Stimulated activated CD8-positive, alpha-beta memory T cell treated with anti-CD3 and anti-CD28 coated beads, Interleukin-12 subunit alpha, Interleukin-12 subunit beta, amount 100 ng/mL, for 4 hours (primary cell): ENCODE results near the gene POU6F2.

Experiments
- DNase-seq: peaks from one replicate; pipeline ENCODE4 v3.0.0-alpha.2; 2020; ENCODE audit warnings: low read depth

The POU6F2 gene

GRCh38 chr7:39259391-39260003 lies 281.8 kb downstream of the POU6F2 start:
- DNase-seq, result no peak

DNA sequence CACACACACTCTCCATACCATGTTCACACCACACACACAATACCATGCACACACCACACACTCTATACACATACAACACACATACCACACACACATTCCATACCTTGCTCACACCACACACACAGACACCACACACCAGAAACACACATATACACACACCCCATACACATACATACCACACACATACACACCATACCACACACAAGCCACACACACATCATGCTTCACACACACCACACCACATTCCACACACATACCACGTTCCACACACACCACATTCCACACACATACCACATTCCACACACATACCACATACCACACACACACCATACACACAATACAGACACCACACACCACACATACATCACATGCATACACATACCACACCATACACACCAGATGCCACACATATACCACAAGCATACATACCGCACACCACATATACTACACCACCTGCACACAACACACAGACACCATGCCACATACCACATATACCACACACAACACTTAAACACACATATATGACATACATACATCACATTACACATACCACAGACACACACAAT lies 282.7 kb downstream of the POU6F2 start:
- no peak for DNase-seq

- DNase-seq, result no peak
Observed at GRCh38 chr7:39261771-39262170, 284.1 kb downstream of the POU6F2 start.

DNA sequence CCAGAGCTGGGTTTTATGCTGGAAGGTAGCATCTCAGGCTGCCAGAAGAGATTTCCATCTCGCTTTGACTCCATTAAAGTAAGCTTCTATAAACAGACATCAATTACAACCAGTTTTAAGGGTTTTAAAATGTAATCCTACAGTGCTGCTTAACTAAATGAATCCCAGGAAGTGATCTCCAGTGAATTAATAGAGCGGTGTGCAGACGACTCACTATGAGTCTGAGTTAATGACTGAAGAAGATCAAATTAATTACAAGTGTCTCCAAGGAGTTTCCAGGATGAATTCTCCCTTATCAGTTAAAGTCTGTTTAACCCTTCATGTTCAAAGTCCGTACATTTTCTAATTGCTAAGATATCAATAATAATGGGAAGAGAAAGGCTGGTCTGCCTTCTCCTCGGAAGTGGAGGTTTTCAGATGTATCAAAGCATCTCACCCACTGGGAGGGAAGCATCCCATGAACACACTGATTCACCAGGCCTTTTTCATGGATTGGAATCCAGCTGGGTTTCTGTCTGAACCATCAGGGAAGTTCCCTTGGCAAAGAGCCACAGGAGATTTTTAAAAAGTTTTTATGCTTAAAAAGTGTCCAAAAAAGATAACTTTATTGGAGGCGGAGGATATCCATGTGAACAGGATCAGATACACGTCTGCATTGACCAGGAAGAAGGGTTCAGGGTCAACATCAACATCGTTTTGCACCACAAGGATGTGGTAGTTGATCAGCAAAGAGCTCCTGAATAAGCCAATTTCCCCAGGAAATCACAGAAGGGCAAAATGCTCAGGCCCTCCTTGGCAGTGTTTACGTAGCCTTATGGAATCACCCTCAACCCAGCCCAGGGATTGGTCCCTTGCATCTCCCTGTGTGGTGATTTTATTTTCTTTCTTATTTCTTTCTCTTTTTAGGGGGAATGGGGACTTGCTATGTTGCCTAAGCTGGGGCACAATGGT lies 288.2 kb downstream of the POU6F2 start:
- DNase-seq, result no peak

DNA sequence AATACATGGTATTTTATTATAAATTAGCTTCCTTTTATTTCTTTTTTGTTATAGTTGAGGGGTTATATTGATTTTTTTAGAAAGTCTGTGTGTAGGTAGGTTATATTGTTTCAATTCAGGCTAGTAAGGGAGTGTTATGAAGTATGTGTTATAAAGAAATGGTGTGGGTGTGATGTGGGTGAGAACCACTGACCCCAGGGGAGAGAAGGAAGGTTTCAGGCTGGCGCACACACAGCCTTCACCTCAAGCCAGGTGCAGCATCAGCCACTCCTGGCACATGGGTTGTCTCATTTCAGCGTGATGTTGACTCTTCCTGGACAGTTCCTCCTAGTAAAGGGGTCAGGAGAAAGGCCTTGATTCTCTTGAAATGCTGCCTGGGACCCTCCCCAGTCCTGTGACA lies 291.3 kb downstream of the POU6F2 start:
- DNase-seq, result no peak

DNA sequence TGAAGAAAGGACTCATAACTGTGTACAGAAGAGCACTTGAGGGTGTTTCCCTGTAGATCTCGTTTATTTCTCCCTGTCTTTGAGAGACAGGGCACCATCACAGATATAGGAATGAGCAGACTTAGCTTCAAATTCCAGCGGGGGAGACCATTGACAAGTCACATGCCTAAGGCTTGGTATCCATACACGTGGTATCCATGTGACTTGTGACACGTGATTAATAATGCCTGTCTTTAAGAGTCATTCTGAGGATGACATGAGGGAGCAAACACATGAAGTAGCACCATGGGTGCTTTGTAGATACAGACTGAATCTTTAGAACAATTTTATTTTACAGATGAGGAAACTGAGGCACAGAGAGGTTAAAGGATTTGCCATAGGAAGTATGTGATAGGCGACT lies 292.3 kb downstream of the POU6F2 start:
- no peak for DNase-seq

- DNase-seq, result no peak
Observed at GRCh38 chr7:39271402-39271801, 293.7 kb downstream of the POU6F2 start.

GRCh38 chr7:39272111-39272510 lies 294.4 kb downstream of the POU6F2 start:
- DNase-seq, result no peak

DNA sequence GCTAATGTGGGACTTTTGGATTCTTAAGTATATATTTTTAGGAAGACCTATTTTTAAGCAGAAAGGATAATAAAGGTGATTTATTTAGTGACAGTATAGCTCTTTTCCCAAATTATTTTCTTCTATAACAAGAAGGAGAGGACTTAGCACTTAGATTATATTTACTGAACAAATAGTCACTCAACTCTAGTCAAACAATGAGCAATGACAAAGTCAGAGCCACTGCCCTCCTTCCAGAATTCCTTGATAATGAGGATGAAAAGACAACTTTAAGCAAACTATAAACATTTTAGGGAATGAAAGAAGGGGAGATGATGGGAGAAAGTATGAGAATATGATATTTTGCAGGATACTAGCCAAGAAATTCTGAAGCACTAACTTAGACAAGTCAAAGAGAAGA lies 295.0 kb downstream of the POU6F2 start:
- DNase-seq, result no peak

- no peak for DNase-seq
Observed at GRCh38 chr7:39280337-39280736, 302.6 kb downstream of the POU6F2 start.

- DNase-seq, result no peak
Observed at GRCh38 chr7:39285256-39285655, 307.5 kb downstream of the POU6F2 start.

GRCh38 chr7:39288303-39288702 lies 310.6 kb downstream of the POU6F2 start:
- no peak for DNase-seq

GRCh38 chr7:39291628-39292410 lies 314.1 kb downstream of the POU6F2 start:
- no peak for DNase-seq

GRCh38 chr7:39293056-39293823 lies 315.5 kb downstream of the POU6F2 start:
- no peak for DNase-seq

DNA sequence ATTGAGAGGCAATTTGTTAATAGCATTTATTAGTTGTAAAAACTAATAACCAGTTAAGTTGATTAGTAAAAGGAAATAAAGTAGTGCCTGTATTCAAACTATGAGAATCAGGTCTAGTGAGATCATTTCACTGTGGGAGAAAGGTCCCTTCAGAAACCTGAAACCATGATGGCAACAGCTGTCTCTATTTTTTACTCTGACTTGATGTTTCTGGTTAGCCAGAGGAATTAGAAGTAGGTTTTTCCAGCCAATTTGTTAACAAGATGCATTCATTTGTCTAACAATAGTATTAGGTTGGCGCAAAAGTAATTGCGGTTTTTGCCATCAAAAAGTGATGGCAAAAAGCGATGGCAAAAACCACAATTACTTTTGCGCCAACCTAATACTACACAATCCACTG lies 316.3 kb downstream of the POU6F2 start:
- DNase-seq, result no peak

GRCh38 chr7:39295796-39296195 lies 318.1 kb downstream of the POU6F2 start:
- no peak for DNase-seq

GRCh38 chr7:39299695-39300094 lies 322.0 kb downstream of the POU6F2 start:
- DNase-seq, result no peak

DNA sequence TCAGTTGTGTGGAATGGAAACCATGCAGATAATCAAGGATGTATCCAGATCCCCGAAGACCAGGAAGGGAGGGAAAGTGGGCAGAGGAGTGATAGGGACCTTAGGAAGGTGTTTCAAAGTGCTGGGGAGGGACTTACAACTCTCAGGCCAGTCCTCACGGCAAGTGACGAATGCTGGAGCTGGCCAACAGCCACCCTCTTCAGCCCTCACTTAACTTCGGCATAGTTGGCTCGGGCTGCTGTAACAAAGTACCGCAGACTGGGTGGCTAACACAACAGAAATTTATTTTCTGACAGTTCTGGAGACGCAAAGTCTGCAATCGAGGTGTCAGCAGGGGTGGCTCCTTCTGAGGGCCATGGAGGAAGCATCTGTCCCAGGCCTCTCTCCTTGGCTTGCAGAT lies 322.6 kb downstream of the POU6F2 start:
- no peak for DNase-seq

- DNase-seq, result no peak
Observed at GRCh38 chr7:39301543-39301942, 323.8 kb downstream of the POU6F2 start.

DNA sequence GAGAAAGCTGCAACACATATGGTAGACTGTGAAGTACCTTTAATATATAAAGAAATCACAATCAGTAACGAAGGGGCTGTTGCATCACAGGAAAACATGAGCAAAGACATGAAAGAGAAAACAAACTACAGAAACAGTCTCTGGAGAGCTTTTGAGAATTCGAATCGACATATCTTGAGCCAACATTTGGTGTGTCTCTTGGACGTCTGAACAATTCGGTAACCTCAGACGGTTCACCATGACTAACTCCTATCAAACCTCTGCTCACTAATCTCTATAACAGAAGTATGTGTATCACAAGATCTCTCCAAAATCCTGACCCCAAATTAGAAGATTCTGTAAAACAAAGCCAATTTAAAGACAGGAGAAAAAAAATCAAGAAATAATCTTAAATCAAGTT lies 326.5 kb downstream of the POU6F2 start:
- DNase-seq, result no peak

GRCh38 chr7:39304668-39305405 lies 327.1 kb downstream of the POU6F2 start:
- DNase-seq, result no peak
